AG04450 (cell line): Measurements from ENCODE around the gene FRAS1. TPM values are rescaled to one million over a fixed set of nuclear protein-coding genes. Genes with fewer than 3 reads are reported as not detected.
"Not testable (repeated sequence)": the region's sequence is repeated elsewhere in the genome, so short reads cannot be mapped to it uniquely, and the experiment has no call there.

Experiments used
- CTCF ChIA-PET: fragments of 300-600, 350-600 bp; formaldehyde crosslinking; extraction: SDS; loops from one replicate; lab custom pipeline; 2022; ENCODE audit warnings: antibody characterized with exemption, inconsistent platforms; lab: Charles Lee
- POLR2A ChIA-PET: fragments of 350-600 bp; formaldehyde crosslinking; extraction: SDS; loops from one replicate; lab custom pipeline; 2021; ENCODE audit warnings: antibody characterized with exemption, inconsistent platforms; lab: Yijun Ruan, JAX
- DNase-seq: peaks from one replicate; pipeline ENCODE4 v3.0.0-alpha.2; 2011; ENCODE audit warnings: low read depth, low spot score
- H3K27ac ChIP-seq: one replicate; pipeline ENCODE4 v1.5.1; 2012; ENCODE audit warnings: low read depth, low read length, control low read depth
- H3K27me3 ChIP-seq: one replicate; pipeline ENCODE4 v1.6.0; 2012; ENCODE audit warnings: low read length; ENCODE audit not compliant: control insufficient read depth, insufficient read depth
- H3K4me3 ChIP-seq: 2 replicates; pipeline ENCODE4 v1.5.1; 2011; ENCODE audit warnings: mild to moderate bottlenecking, low read depth, low read length, control low read depth
- H3K9me3 ChIP-seq: 2 replicates; pipeline ENCODE4 v1.5.1; 2012; ENCODE audit warnings: low read length; ENCODE audit not compliant: control insufficient read depth, insufficient read depth
- CTCF ChIP-seq: IDR thresholded peaks from 2 replicates; pipeline ENCODE4 v1.5.1; 2011; ENCODE audit warnings: low read depth, low read length, control low read depth, inconsistent platforms
- polyA plus RNA-seq: library from polyadenylated mRNA; depleted of rRNA; stranded (reverse); fragments of >200 nt; gene quantifications from 2 replicates; pipeline ENCODE4 v1.2.3, GENCODE V29; 2011

The FRAS1 gene
- polyA plus RNA-seq, 1 experiment = 0.21 TPM

- Histone ChIP-seq H3K4me3 (no peak overlapping the region), H3K9me3 (no peaks in the 10 kb centered on the region), H3K27me3 (no peaks in the 10 kb centered on the region), H3K27ac (no peak overlapping the region)
- POLR2A ChIA-PET = no interaction called here
- no peak for TF ChIP-seq CTCF
- no peak for DNase-seq
- CTCF ChIA-PET = no interaction called here
These were observed 24.4 kb downstream of the FRAS1 start for GRCh38 chr4:78081541-78081940.

DNA sequence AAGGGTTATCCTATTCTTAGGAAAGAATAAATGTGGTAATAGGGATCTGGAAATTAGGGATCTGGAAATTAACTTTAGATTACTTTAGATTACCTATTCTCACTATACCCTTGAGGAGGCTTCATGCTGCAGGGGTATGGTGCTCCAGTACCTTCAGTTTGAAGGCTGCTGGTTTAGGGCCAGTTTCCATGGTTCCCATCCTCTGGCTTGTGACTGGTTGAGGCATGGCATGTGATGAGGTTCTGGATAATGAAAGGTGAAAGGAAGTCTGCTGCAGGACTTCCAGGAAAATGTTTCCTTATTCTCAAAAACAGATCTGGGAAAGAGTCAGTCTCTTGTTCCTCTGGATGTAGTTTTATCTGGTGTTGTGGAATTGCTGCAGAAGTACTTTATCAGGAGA lies 25.9 kb downstream of the FRAS1 start:
- Histone ChIP-seq H3K9me3 (no peaks in the 10 kb centered on the region), H3K4me3 (no peak overlapping the region), H3K27ac (no peak overlapping the region), H3K27me3 (no peaks in the 10 kb centered on the region)
- TF ChIP-seq CTCF = no peak
- no peak for DNase-seq
- ChIA-PET CTCF (no interaction called here), POLR2A (no interaction called here)

GRCh38 chr4:78091534-78091933 lies 34.4 kb downstream of the FRAS1 start:
- no peaks in the 10 kb centered on the region for H3K9me3 ChIP-seq
- H3K4me3 ChIP-seq = no peak overlapping the region
- DNase-seq = no peak
- no peak overlapping the region for H3K27ac ChIP-seq
- no peaks in the 10 kb centered on the region for H3K27me3 ChIP-seq
- ChIA-PET POLR2A (no interaction called here), CTCF (no interaction called here)
- no peak for TF ChIP-seq CTCF

GRCh38 chr4:78092350-78092749 lies 35.2 kb downstream of the FRAS1 start:
- DNase-seq, POLR2A ChIA-PET, CTCF ChIA-PET, H3K4me3 ChIP-seq, H3K27me3 ChIP-seq, H3K9me3 ChIP-seq, H3K27ac ChIP-seq: not testable (repeated sequence)

- no peak overlapping the region for H3K27ac ChIP-seq
- no peak overlapping the region for H3K4me3 ChIP-seq
- CTCF ChIA-PET = no interaction called here
- POLR2A ChIA-PET = no interaction called here
- no peak for DNase-seq
- no peaks in the 10 kb centered on the region for H3K27me3 ChIP-seq
- no peak for TF ChIP-seq CTCF
- H3K9me3 ChIP-seq = no peaks in the 10 kb centered on the region
These were observed 35.7 kb downstream of the FRAS1 start for GRCh38 chr4:78092850-78093249.

GRCh38 chr4:78095081-78095480 lies 38.0 kb downstream of the FRAS1 start:
- no peak overlapping the region for H3K27ac ChIP-seq
- ChIA-PET POLR2A (no interaction called here), CTCF (no interaction called here)
- no peaks in the 10 kb centered on the region for H3K9me3 ChIP-seq
- DNase-seq = no peak
- no peaks in the 10 kb centered on the region for H3K27me3 ChIP-seq
- TF ChIP-seq CTCF = no peak
- H3K4me3 ChIP-seq = no peak overlapping the region
